NB4 (cell line): ENCODE results near the gene TNIP2.
A peak's percentile ranks its signal among the peaks of the same experiment; 100 is the strongest.
"Not testable (repeated sequence)": the region's sequence is repeated elsewhere in the genome, so short reads cannot be mapped to it uniquely, and the experiment has no call there.

Experiments
- DNase-seq: peaks from one replicate; pipeline ENCODE4 v3.0.0; 2010; ENCODE audit warnings: low read depth
- H3K4me3 ChIP-seq: one replicate; pipeline ENCODE4 v1.5.1; 2011; ENCODE audit warnings: mild to moderate bottlenecking, low read depth, low read length, moderate library complexity
- CTCF ChIP-seq: IDR thresholded peaks from one replicate; pipeline ENCODE4 v1.5.1; 2012; ENCODE audit warnings: low read depth, low read length
- MAX ChIP-seq: IDR thresholded peaks from 2 replicates; pipeline ENCODE4 v1.6.1; 2011; ENCODE audit warnings: low read depth, low read length
- MYC ChIP-seq: IDR thresholded peaks from 2 replicates; pipeline ENCODE4 v1.6.1; 2011; ENCODE audit warnings: low read depth, low read length
- POLR2A ChIP-seq: IDR thresholded peaks from 2 replicates; pipeline ENCODE4 v1.6.1; 2011; ENCODE audit warnings: mild to moderate bottlenecking; ENCODE audit not compliant: insufficient read length; ENCODE audit errors: extremely low read depth

Gene TNIP2

DNA sequence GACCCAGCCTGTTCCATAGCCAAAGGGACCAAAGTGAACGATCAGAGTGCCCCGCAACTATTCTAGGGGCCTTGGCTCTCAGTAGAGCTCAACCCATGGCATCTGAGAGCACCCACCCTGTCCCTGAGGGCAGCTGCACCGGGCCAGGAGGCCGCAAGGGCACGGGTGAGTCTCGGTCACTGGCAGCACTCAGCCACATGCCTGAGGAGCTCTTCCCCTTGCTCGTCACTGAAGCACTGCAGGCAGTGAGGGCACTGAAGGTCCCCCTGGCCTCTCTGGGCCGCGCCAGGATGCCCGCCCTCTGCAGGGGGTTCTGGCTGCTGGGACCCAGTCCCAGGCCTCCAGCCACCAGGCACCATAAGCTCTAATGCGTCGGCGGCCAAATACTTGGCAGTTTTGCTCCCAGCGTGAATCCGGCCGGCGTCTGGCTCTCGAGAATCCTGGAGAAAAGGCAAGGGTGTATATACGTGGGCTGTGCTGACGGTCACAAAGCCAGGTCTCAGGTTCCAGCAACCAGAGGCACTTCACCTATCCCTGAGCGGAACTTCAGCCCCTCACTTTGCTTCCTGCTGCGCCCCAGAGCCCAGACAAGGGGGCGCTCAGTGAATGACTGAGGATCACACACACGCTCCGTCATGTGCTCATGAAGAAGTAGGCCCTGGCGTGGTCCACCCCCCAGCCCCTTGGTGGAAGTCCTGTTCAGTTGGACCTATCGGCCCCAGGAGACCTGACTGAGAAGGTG is 13.9 kb downstream of the TNIP2 start:
- no peak for DNase-seq
- TF ChIP-seq CTCF = no peak
- TF ChIP-seq POLR2A = no peak
- no peak for TF ChIP-seq MAX
- TF ChIP-seq MYC = no peak

GRCh38 chr4:2741626-2742025 is 14.5 kb downstream of the TNIP2 start:
- TF ChIP-seq MAX = no peak
- no peak for TF ChIP-seq MYC
- no peak for TF ChIP-seq POLR2A
- no peak for TF ChIP-seq CTCF
- no peak overlapping the region for H3K4me3 ChIP-seq
- DNase-seq = no peak

More for the DNA sequence above, 13.9 kb downstream of the TNIP2 start:
- no peak overlapping the region for H3K4me3 ChIP-seq

- not testable (repeated sequence) for DNase-seq, H3K4me3 ChIP-seq
Measured at GRCh38 chr4:2738296-2738695, 17.8 kb downstream of the TNIP2 start.

DNA sequence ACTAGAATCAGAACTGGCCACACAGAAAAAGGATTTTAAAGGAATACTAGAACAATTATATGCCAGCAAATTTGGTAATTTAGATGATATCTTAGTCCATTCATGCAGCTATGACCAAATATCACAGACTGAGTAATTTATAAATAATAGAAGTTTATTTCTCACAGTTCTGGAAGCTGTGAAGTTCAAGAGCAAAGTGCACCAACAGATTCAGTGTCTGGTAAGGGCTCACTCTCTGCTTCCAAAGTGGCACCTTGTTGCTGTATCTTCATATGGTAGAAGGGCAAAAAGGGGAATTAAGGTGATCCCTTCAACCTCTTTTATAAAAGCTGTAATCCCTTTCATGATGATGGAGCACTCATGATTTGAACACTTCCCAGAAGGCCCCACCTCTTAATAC is 20.3 kb downstream of the TNIP2 start:
- H3K4me3 ChIP-seq = no peak overlapping the region
- no peak for DNase-seq
- no peak for TF ChIP-seq MYC
- TF ChIP-seq CTCF = no peak
- TF ChIP-seq POLR2A = no peak
- no peak for TF ChIP-seq MAX

GRCh38 chr4:2734612-2735011 is 21.5 kb downstream of the TNIP2 start:
- TF ChIP-seq CTCF (no peak), MYC (no peak), MAX (no peak), POLR2A (no peak)
- no peak overlapping the region for H3K4me3 ChIP-seq
- DNase-seq = peak; percentile 47

DNA sequence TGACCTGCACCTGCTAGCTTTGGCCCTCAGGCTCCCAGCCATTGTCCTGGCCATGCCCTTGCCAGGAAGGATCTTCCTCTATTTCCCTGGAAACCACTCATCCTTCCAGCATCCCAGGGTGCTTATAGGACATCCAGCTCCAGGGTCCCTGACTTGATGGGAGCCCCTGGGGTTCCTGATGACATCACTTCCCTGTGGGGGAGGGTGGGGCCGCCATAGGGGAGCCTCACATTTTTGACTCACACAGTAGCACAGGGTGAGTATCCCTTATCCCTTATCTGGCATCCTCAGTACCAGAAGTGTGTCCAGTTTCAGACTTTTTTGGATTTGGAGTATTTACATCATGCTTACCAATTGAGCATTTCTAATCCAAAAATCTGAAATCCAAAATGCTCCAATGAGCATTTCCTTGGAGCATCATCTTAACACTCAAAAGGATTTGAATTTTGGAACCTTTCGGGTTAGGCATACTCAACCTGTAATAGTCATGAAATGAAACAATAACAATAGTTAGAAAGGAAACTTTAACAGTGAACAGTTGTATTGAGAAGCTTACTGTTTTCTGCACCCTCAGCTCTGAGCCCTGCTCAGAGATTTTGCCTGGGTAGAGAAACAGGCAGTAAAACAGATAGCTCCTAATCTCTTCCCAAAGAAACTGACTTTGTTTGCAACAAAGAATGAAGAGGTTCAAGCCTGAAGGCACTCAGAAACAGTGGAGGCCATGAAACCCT is 22.1 kb downstream of the TNIP2 start:
- DNase-seq = no peak
- TF ChIP-seq MYC (no peak), POLR2A (no peak), MAX (no peak), CTCF (no peak)
- H3K4me3 ChIP-seq = no peak overlapping the region
